Suppressor macrophage treated with lipopolysaccharide for 1 hour (primary cell): Measurements from ENCODE around the gene ADAMTS20.
"Not testable (repeated sequence)": the region's sequence is repeated elsewhere in the genome, so short reads cannot be mapped to it uniquely, and the experiment has no call there.

ENCODE experiments used
- DNase-seq, 3 donors: peaks; one replicate each; pipeline ENCODE4 v3.0.0-alpha.2; 2020 to 2022

The ADAMTS20 gene

GRCh38 chr12:43551971-43552559 lies at the start of gene ADAMTS20:
TSS of gene ADAMTS20 (minus strand) at chr12:43552203. CDS start at chr12:43551921, 282 bp downstream.
- no peak for DNase-seq

GRCh38 chr12:43599708-43600107 lies 47.7 kb upstream of the ADAMTS20 start:
- DNase-seq, result no peak

DNA sequence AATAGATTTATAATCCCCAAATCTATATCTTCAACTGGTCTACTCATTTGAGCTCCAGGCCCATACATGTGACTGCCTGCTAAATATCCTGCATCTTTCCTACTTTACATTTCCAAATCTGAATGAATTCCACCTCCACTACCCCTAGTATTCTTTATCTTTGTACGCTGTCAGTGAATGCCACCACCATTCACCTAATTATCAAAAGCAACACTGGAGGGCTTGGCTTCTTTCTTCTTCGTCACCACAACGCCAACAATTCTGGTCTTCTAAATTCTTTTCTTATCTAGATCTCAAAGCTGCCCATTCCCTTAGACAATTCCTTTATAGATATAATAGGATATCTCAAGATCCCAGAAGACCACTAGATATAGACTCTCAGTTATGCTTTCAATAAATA lies 47.1 kb upstream of the ADAMTS20 start:
- DNase-seq, result no peak

GRCh38 chr12:43590307-43590706 lies 38.3 kb upstream of the ADAMTS20 start:
- no peak for DNase-seq

GRCh38 chr12:43586646-43587245 lies 34.7 kb upstream of the ADAMTS20 start:
- no peak for DNase-seq

DNA sequence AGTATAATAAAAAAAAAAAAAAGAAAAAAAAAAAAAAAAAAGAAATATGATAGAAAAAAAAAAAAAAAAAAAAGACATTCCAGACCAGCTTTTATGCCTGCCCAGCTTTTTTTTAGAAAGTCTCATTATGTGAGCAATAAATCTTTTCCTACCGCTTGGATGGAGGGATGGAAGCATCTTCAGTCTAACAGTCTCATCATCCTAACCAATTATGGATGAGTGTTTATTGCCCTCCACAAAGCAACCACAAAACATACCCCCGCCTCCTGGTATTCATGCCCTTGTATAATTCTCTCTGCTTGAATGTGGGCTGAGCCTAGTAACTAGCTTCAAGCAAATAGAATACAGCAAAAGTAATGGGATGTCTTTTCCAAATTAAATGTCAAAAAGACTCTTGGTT lies 33.7 kb upstream of the ADAMTS20 start:
- DNase-seq, result no peak

- no peak for DNase-seq
These were observed 28.6 kb upstream of the ADAMTS20 start for GRCh38 chr12:43580601-43581000.

- DNase-seq, result no peak
These were observed 27.2 kb upstream of the ADAMTS20 start for GRCh38 chr12:43579206-43579605.

- DNase-seq, result no peak
These were observed 26.8 kb upstream of the ADAMTS20 start for GRCh38 chr12:43578782-43579181.

DNA sequence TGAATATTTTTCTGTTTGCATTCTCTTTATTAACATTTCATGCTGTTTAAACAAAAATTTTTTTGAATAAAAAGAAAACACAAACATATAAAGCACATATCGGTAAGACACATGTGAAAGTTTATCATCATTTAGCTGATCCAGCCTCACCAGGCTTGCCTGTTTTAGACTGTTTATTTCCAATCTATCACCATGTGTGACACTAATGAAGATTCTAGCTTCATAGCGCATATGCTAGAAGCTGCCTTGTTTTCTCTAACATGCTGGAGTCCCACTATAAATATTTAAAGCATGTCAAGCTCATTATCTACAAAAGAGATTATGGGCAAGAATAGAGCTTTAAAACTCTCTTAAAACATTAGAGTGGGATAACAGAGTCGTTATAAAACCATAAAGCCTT lies 25.4 kb upstream of the ADAMTS20 start:
- no peak for DNase-seq

GRCh38 chr12:43576162-43576561 lies 24.2 kb upstream of the ADAMTS20 start:
- DNase-seq, result no peak

- DNase-seq, result no peak
These were observed 19.9 kb upstream of the ADAMTS20 start for GRCh38 chr12:43571885-43572284.

- DNase-seq, result no peak
These were observed 4.1 kb upstream of the ADAMTS20 start for GRCh38 chr12:43556057-43556456.

GRCh38 chr12:43551279-43551970 lies 578 bp downstream of the ADAMTS20 start:
- DNase-seq, result no peak

DNA sequence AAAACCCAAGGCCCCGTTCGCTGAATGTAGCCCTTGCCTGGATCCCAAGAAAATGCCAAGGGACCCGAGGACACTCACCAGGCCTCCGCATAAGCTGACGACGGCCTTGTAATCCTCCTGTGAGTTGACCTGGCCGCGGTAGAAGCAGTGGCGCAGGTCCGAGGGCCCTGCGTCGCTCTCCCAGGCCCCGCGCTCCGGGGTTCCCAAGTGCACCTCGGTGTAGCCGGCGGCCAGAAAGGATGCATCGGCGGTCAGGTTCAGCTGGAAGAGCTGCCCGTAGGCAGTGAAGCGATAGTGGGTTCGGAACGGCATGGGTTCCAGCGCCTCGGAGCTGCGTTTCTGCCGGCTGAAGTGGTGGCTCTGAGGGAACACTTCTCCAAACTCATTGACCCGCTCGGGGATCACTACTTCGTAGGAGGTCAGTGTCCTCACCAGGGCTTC lies 1.2 kb downstream of the ADAMTS20 start:
- no peak for DNase-seq

DNA sequence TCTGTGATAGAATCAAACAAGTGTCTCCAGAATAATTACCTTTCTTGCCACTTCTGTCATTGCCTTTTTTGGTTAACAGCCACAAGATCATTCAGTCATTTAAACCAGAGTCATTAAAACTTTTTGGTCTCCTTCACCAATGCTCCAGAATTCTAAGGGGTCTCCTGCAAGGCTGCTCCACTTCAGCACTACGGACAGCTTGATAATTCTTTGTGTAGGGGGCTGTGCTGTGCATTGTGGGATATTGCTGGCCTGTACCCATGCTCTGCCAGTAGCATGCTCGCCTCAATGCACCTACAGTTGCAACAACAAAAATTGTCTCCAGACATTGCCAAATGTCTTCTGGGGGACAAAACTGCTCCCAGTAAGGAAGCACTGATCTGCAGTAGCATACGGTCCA lies 7.3 kb downstream of the ADAMTS20 start:
- no peak for DNase-seq

DNA sequence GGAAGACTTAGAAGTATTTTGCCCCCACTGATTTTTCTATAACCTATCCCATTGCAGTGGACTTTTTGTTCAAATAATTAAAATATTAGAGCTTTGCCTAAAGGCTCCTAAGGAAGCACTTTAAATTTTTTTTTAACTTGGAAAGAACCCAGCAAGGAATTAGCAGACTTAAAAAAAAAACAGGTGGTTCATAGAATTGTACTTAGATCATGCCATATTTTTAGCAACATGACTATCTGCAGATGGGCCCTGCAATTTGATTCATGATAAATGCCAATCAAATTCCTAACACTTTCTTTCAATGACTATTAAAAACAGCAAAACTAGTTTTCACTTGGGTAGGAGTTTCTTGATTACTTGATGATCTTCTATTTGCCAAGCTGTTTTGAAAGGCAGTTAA lies 11.5 kb downstream of the ADAMTS20 start:
- DNase-seq, result no peak

- not testable (repeated sequence) for DNase-seq
These were observed 14.3 kb downstream of the ADAMTS20 start for GRCh38 chr12:43537675-43538074.

DNA sequence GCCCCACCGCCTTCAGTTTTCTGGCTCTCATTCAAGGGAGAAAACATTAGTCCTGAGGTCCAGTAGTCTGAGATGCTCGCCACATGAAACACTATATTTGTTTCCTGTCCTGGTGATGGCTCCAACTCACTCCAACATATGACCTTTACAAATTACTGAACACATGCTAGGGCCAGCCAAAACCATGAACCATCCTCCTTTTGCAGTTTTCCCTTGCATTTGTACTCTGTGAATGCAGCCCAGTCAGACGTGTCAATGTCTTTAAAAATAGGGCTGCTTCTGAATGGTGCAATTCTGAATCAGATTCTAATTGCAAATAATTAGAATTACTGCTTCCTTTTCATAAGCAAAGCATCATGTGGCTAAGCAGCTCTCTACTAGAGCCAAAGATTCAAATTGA lies 36.0 kb downstream of the ADAMTS20 start:
- DNase-seq, result no peak

GRCh38 chr12:43501703-43502102 lies 50.3 kb downstream of the ADAMTS20 start:
- peak in 1 of 3 donors; percentile 1 for DNase-seq

- no peak for DNase-seq
These were observed 58.7 kb downstream of the ADAMTS20 start for GRCh38 chr12:43493261-43493797.

DNA sequence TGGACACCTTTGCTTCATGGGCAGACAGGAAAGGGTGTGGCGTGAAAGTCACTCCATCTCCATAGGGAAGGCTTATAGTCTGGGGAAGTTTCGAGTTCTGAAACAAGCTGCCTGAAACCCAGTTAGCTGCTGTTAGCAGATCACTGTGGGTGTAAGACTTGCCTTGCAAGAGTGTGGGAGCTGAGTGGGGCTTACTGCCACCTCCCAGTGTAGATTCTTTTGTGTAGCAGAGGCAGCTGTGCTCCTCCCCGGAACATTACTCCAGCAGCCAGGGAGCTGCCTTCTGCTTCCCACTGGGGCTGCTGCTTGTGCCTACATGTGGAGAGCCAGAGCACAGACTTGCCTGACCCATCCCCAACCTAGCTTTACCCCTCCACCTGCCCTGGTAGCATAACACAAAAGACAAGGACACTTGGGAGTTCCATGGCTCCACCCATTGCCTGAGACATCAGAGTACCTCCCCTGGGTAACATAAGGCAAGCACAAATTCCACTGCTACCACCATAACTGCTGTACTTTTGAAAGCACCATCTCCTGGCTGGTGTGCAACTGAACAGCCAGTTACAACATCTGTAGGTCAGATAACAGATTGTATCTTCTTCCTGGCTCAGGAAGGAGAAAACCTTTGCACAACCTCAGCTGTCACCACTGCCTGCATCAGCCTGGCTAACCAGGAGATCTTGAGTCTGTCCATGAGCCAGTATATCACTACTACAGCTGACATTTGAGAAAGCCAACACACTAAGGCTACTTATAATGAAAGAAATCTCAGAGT lies 69.5 kb downstream of the ADAMTS20 start:
- no peak for DNase-seq

- DNase-seq, result no peak
These were observed 71.4 kb downstream of the ADAMTS20 start for GRCh38 chr12:43480591-43480990.
